GM19395 (cell line): Measurements from ENCODE around the gene WWOX.

Experiments used
- ATAC-seq: cut with Tn5 transposase; IDR thresholded peaks from one replicate; pipeline ENCODE4 v1.9.1; 2021; ENCODE audit warnings: mild to moderate bottlenecking, moderate library complexity; ENCODE audit not compliant: unreplicated experiment

The WWOX gene

DNA sequence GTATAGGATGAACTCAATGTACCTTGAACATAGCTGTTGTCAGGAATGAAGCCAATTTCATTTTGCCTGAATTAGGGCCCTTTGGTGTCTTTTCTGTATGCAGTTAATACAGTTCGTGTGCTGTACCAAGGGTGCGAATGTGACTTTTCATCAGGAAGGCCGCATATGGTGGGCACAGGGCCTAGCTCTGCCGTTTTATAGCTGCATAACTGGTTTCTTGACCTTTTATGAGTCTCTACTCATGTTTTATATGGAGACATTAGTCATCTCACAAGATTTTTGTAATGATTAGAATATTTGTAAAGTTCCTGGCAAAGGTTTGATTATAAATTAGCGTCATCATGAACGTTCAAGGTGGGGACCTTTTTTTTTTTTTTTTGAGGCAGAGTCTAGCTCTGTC, 989.5 kb downstream of the WWOX start:
- no peak for ATAC-seq

- peak; percentile 73 for ATAC-seq
Observed at GRCh38 chr16:79089735-79090284, 990.4 kb downstream of the WWOX start.

DNA sequence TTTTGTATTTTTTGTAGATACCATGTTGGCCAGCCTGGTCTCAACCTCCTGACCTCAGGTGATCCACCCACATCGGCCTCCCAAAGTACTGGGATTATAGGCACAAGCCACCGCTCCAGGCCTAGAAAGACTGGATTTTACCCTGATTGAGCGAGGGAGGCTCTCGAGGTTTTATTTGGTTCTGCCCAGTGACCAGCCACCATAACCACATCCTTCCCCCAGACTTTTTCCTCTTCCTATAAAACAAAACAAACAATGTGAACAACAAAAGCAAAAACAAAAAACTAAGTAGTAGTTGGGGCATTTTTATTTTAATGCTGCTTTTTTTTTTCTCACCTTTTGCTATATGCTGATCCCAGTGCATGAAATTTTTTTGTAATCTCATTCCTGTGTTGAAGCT, 991.5 kb downstream of the WWOX start:
- ATAC-seq: no peak

- no peak for ATAC-seq
Observed at GRCh38 chr16:79092846-79093245, 993.4 kb downstream of the WWOX start.

DNA sequence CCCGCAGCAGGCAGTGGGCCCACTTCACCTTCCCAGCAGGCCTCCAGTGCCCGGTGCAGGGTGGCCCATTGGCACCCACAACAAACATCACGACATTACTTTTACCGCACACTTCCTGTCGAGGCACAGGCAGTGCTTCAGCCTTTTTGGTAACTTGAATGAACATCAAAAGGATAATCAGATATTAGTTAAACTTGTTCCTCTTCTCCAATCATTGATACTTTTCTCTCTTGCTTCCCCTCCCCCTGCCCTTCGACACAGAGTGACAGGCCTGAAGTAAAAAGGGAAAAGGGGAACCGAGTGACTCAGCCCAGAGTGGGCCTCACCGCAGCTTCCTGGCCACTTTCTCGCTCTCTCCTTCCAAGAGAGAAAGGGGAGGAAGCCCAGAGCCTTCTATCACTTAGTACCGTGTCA, 994.1 kb downstream of the WWOX start:
- peak; percentile 71 for ATAC-seq

- no peak for ATAC-seq
Observed at GRCh38 chr16:79096246-79096645, 996.8 kb downstream of the WWOX start.

DNA sequence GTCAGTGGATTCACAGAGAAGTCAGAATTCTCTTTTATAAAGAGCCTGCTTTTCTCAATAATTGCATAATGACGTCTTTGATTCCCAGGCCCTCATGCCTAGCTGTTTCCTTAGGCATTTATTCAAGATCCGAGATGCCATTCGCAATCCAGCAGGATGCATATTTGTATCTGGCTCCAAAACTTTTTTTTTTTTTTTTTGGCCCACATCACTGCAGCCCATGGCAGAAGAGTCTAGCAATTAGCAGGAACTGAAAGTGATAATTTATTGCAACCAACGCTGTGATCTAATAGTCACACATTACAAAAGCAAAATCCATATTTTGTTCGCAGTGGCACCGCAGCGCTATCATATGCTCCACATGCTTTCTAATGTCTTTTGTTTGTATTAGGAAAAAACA, 997.7 kb downstream of the WWOX start:
- ATAC-seq: no peak

DNA sequence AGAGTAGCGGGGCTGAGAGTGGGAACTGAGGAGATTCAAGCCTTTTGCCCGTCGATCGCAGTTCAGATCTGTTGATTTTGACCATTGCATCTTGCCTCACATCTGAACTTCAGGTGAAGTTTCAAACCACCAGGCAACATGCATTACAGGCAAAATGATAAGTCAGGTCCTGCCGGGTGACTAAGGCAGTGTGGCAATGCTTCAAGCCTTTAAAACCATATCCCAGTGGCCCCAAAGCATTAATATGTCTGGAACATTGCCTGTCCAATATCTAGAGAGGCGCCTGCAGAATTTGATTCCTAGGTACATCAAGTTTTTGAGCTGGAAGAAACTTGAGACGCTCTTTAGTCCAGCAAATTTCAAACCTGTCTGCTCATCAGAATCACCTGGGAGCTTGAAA, 998.3 kb downstream of the WWOX start:
- ATAC-seq: no peak

DNA sequence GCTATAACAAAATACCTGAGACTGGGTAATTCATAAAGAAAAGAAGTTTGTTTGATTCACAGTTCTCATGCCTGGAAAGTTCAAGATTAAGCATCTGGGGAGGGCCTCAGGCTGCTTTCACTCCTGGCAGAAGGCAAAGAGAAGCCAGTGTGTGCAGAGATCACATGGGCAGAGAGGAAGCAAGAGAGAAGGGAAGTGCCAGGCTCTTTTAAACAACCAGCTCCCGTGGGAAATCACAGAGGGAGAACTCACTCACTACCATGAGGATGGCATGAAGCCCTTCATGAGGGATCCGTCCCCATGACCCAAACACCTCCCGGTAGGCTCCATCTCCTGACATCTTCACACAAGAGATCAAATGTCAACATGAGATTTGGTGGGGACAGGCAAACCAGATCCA, 999.5 kb downstream of the WWOX start:
- ATAC-seq: no peak

DNA sequence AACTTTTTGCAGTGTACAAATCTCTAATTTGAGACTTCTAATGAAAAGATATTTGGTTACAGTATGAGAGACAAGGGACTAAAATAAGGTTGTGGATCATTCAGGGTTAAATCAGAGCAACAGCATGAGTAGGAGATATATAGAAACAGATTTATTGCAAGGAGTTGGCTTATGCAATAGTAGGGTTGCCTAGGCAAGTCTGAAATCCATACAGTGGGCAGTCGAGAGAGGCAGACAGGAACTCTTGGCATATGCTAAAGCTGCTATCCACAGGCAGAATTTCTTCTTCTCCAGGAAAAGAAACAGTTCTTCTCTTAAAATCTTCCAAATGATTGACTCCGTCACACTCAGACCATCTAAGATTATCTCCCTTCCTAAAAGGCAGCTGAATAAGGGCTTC, 1000.3 kb downstream of the WWOX start:
- no peak for ATAC-seq

GRCh38 chr16:79100447-79100846, 1001.0 kb downstream of the WWOX start:
- ATAC-seq: no peak

GRCh38 chr16:79101491-79101890, 1002.0 kb downstream of the WWOX start:
- no peak for ATAC-seq

DNA sequence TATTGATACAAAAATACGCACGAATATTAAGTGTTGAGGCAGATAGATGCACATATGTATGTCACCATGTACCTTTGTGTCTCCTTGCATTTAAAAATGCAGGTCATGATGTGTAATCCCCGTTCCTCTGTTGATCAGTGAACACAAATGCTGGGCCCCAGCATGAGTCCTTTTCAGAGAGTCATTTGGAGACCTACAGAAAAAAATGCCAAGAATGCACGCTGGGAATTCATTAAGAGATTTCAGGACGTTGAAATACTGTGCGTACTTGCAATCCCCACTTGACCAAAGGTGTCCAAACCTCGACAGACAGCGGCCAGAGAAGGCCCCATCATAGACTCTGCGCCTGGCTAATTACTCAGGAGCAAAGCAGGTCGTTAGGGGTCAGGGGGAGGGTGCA, 1005.1 kb downstream of the WWOX start:
- ATAC-seq: no peak

GRCh38 chr16:79107301-79107700, 1007.8 kb downstream of the WWOX start:
- no peak for ATAC-seq

GRCh38 chr16:79109771-79110170, 1010.3 kb downstream of the WWOX start:
- no peak for ATAC-seq

DNA sequence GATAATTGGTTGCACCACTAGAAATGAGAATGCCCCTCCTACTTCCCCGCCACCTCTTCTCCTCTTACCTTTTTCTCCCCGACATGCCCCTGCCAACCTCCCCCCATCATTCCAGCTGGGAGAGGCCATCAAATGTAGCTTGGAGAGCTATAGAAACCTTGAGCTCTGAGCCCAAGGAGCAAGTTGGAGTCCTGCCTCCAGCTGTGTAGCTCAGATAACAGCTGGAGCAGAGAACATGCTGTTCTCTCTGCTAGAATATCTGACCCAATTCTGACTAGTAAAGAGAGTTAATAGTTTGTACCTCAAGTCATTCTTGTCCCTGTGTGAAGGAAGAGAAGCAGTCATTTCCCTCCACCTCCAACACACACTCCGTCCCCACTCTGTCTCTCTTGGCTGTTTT, 1010.8 kb downstream of the WWOX start:
- no peak for ATAC-seq

DNA sequence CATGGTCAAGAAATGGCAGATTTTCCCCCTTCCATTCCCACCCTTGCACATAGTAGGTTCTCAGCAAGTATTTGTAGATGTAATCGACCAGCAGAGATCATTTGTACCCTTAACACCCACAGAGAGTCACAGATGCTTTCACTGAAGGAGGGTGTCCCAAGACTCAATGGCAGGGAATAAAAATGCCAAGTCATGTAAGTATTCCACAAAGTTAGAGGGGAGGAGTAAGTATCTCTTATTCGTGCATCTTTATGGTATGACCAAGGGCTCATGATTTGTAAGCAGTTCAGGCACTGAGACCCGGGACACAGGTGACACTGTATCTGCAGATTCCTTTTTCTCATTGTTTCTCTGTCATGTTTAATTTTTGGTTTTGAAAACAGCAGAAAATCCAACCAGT, 1011.5 kb downstream of the WWOX start:
- no peak for ATAC-seq

- no peak for ATAC-seq
Observed at GRCh38 chr16:79112462-79112861, 1013.0 kb downstream of the WWOX start.

GRCh38 chr16:79113826-79114225, 1014.4 kb downstream of the WWOX start:
- no peak for ATAC-seq

GRCh38 chr16:79114759-79115158, 1015.3 kb downstream of the WWOX start:
- no peak for ATAC-seq

DNA sequence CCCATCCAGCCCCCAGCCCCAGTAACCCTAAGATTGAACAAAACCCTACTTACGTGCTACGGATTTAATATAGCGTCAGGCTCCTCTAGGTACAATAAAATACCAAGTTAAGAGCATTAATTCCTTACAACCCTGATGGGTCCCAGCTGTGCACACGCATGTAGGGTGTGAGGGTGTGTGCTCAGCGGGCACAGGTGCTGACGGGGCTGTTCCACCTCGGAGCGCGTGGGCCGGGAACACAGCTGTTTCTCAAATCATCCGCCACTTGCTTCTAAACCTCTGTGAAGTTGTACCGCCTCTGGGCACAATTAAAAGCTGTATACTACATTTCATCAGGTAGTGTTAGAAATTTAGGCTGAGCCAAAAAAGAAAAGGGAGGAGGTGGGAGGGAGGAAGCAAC, 1022.5 kb downstream of the WWOX start:
- ATAC-seq: no peak

- ATAC-seq: no peak
Observed at GRCh38 chr16:79122343-79122742, 1022.9 kb downstream of the WWOX start.

- no peak for ATAC-seq
Observed at GRCh38 chr16:79124016-79124756, 1024.7 kb downstream of the WWOX start.
